ENCODE measurements around the gene TMTC2. TPM values are rescaled to one million over a fixed set of nuclear protein-coding genes. Genes with fewer than 3 reads are reported as not detected.

The TMTC2 gene
- total RNA-seq, 2 experiments from 2014 or later, result 5.1 to 6.0 TPM

- Mint-ChIP-seq H3K27ac (no peak overlapping the region), H3K9me3 (no peaks in the 10 kb centered on the region), H3K36me3 (ENCODE audit: low read depth) (no peaks in the 10 kb centered on the region), H3K4me3 (no peak overlapping the region), H3K27me3 (no peaks in the 10 kb centered on the region), H3K4me1 (no peaks in the 10 kb centered on the region)
- DNase-seq, result no peak
- CTCF ChIA-PET, result no interaction called here
- POLR2A ChIA-PET, result no interaction called here
These were observed 457.2 kb downstream of the TMTC2 start for GRCh38 chr12:83143950-83144349.

DNA sequence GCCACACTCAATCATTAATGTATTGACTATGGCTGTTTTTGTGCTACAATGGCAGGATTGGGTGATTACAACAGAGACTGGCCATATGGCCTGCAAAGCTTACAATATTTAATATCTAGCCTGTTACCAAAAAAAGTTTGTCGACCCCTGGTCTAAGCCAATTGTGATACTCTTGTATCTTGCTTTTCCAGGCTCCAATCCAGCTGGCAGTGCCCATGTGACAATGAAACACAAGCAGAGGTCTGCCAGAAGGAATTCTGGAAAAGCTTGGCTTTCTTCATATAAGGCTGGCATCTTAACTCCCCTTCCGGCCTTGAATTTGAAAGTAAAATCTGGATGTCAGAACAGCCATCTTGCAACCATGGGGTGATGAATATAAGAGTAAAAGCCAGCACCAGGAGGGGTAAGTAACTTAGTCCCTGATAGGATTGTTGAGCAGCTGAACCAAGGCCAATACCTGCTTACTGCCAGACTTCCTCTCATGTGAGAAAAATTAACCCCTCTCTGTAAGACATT lies 458.7 kb downstream of the TMTC2 start:
- no peaks in the 10 kb centered on the region for H3K4me1 Mint-ChIP-seq
- no peak overlapping the region for H3K4me3 Mint-ChIP-seq
- no peaks in the 10 kb centered on the region for H3K9me3 Mint-ChIP-seq
- DNase-seq, result no peak
- POLR2A ChIA-PET, result no interaction called here
- no peak overlapping the region for H3K27ac Mint-ChIP-seq
- no peaks in the 10 kb centered on the region for H3K36me3 Mint-ChIP-seq (ENCODE audit: low read depth)
- H3K27me3 Mint-ChIP-seq, result no peaks in the 10 kb centered on the region
- CTCF ChIA-PET, result no interaction called here

GRCh38 chr12:83147341-83147740 lies 460.6 kb downstream of the TMTC2 start:
- no peak for DNase-seq
- Mint-ChIP-seq H3K4me3 (no peak overlapping the region), H3K36me3 (ENCODE audit: low read depth) (no peaks in the 10 kb centered on the region), H3K4me1 (no peaks in the 10 kb centered on the region), H3K9me3 (no peaks in the 10 kb centered on the region), H3K27me3 (no peaks in the 10 kb centered on the region), H3K27ac (no peak overlapping the region)
- ChIA-PET POLR2A (no interaction called here), CTCF (no interaction called here)

DNA sequence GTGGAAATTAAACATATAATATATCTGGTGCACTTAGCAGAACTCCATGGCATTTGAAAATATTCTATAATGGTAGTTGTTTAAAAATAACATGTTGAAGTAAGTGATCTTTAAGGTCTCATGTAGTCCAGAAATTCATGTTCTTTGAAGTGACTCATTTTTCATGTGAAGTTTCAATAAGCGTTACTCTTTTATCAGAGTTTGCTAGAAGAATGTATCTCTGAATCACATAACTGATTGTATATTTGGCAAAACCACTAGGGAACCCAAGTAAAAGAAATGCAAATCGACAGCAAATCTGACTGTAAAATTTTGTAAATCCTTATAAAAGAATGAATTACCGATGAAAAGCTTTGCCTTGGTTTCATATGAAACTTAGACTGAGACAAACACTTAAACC lies 463.3 kb downstream of the TMTC2 start:
- ChIA-PET POLR2A (no interaction called here), CTCF (no interaction called here)
- Mint-ChIP-seq H3K27me3 (no peaks in the 10 kb centered on the region), H3K4me1 (peaks cover 3% of the 10 kb centered on the region), H3K9me3 (no peaks in the 10 kb centered on the region), H3K36me3 (ENCODE audit: low read depth) (no peaks in the 10 kb centered on the region), H3K4me3 (no peak overlapping the region), H3K27ac (no peak overlapping the region)
- DNase-seq, result no peak

GRCh38 chr12:83150465-83151189 lies 463.9 kb downstream of the TMTC2 start:
- H3K4me3 Mint-ChIP-seq, result no peak overlapping the region
- H3K27ac Mint-ChIP-seq, result no peak overlapping the region
- ChIA-PET POLR2A (no interaction called here), CTCF (no interaction called here)
- no peaks in the 10 kb centered on the region for H3K9me3 Mint-ChIP-seq
- no peaks in the 10 kb centered on the region for H3K36me3 Mint-ChIP-seq (ENCODE audit: low read depth)
- H3K27me3 Mint-ChIP-seq, result no peaks in the 10 kb centered on the region
- no peak for DNase-seq
- H3K4me1 Mint-ChIP-seq, result peaks cover 3% of the 10 kb centered on the region

GRCh38 chr12:83153177-83153576 lies 466.5 kb downstream of the TMTC2 start:
- POLR2A ChIA-PET, result no interaction called here
- CTCF ChIA-PET, result no interaction called here
- peaks cover 3% of the 10 kb centered on the region for H3K4me1 Mint-ChIP-seq
- no peak overlapping the region for H3K4me3 Mint-ChIP-seq
- no peak for DNase-seq
- H3K36me3 Mint-ChIP-seq (ENCODE audit: low read depth), result no peaks in the 10 kb centered on the region
- H3K9me3 Mint-ChIP-seq, result no peaks in the 10 kb centered on the region
- H3K27ac Mint-ChIP-seq, result no peak overlapping the region
- no peaks in the 10 kb centered on the region for H3K27me3 Mint-ChIP-seq

GRCh38 chr12:83156815-83157214 lies 470.1 kb downstream of the TMTC2 start:
- Mint-ChIP-seq H3K4me3 (no peak overlapping the region), H3K9me3 (no peaks in the 10 kb centered on the region), H3K27me3 (peaks cover 8% of the 10 kb centered on the region), H3K27ac (no peak overlapping the region), H3K36me3 (ENCODE audit: low read depth) (no peaks in the 10 kb centered on the region), H3K4me1 (peaks cover 3% of the 10 kb centered on the region)
- CTCF ChIA-PET, result no interaction called here
- no peak for DNase-seq
- POLR2A ChIA-PET, result no interaction called here

DNA sequence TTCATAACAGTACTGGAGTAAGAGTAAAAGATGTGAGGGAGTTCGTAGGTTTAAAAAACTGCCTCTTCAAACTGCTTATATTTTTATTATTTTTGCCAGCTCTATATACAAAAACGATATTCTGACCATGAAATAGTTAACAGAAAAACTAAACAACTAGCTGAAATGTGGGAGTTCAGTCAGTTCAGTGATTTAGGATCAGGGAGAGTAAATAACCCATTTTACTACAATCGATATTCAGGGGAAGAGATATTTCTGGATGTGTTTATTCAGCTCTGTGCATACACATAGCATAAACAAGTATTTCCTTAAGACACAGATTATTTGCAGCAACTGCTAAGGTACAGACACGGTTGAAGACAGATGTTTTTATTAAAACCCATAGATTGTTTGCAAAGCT lies 470.9 kb downstream of the TMTC2 start:
- H3K4me3 Mint-ChIP-seq, result no peak overlapping the region
- H3K27ac Mint-ChIP-seq, result no peak overlapping the region

DNA sequence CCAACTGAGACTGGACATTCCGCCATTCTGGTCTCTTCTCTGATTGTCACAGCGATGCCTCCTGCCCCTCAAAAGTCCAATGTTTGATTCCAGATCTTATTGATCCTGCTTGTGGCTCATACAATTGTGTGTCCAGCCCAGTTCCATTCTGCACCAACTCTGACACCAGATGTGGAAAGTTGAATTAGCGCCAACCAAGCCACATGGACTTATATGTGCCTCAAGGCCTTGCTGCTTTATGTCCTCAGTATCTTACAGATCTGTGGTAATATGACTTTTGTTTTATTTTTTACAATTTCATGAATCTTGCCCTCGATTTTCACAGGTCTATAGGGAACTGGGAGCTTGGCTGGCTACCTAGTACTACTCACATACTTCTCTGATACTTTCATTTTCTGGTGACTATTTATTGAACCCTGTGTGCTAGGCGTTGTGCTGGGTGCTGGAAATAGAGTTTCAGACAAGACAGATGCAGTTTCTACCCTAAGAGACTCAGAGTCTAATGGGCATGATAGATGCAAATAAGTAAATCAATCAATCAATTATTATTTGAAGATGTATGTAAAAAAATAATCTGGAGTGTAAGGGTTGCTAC lies 472.0 kb downstream of the TMTC2 start:
- no peak for DNase-seq
- ChIA-PET POLR2A (interaction anchor here (0.6 kb wide), 1 partner anchor 18 kb away, joined by 3 read pairs; no protein-coding TSS in a partner anchor), CTCF (no interaction called here)
- Mint-ChIP-seq H3K27me3 (peaks cover 8% of the 10 kb centered on the region), H3K4me1 (no peaks in the 10 kb centered on the region), H3K36me3 (ENCODE audit: low read depth) (no peaks in the 10 kb centered on the region), H3K9me3 (no peaks in the 10 kb centered on the region), H3K27ac (no peak overlapping the region), H3K4me3 (no peak overlapping the region)

More for the DNA sequence above, 470.9 kb downstream of the TMTC2 start:
- Mint-ChIP-seq H3K4me1 (peaks cover 2% of the 10 kb centered on the region), H3K36me3 (ENCODE audit: low read depth) (no peaks in the 10 kb centered on the region), H3K27me3 (peaks cover 8% of the 10 kb centered on the region), H3K9me3 (no peaks in the 10 kb centered on the region)
- ChIA-PET POLR2A (no interaction called here), CTCF (no interaction called here)
- no peak for DNase-seq

- no peak for DNase-seq
- ChIA-PET CTCF (no interaction called here), POLR2A (no interaction called here)
- no peaks in the 10 kb centered on the region for H3K4me1 Mint-ChIP-seq
- H3K4me3 Mint-ChIP-seq, result no peak overlapping the region
- no peaks in the 10 kb centered on the region for H3K36me3 Mint-ChIP-seq (ENCODE audit: low read depth)
- peaks cover 8% of the 10 kb centered on the region for H3K27me3 Mint-ChIP-seq
- H3K27ac Mint-ChIP-seq, result no peak overlapping the region
- H3K9me3 Mint-ChIP-seq, result no peaks in the 10 kb centered on the region
These were observed 474.8 kb downstream of the TMTC2 start for GRCh38 chr12:83161456-83161855.

DNA sequence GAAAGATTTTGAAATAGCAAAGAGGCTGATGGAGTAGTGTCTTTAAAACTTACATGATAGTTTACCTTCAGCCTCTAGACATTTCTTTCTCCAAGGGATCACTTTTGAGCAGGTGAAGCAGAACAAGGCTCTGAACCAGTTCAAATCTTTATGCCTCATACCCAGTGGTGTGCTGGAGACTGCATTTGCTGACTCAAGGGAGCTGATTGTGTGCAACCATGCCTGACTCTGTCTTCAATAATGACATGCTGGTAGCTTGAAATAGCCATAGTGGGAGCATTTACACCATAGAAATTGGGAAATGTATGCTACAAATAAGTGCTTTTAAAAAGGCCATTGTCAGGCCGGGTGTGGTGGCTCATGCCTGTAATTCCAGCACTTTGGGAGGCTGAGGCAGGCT lies 482.0 kb downstream of the TMTC2 start:
- no peaks in the 10 kb centered on the region for H3K27me3 Mint-ChIP-seq
- POLR2A ChIA-PET, result no interaction called here
- H3K36me3 Mint-ChIP-seq (ENCODE audit: low read depth), result no peaks in the 10 kb centered on the region
- CTCF ChIA-PET, result no interaction called here
- H3K9me3 Mint-ChIP-seq, result no peaks in the 10 kb centered on the region
- no peak overlapping the region for H3K27ac Mint-ChIP-seq
- DNase-seq, result no peak
- no peaks in the 10 kb centered on the region for H3K4me1 Mint-ChIP-seq
- no peak overlapping the region for H3K4me3 Mint-ChIP-seq

DNA sequence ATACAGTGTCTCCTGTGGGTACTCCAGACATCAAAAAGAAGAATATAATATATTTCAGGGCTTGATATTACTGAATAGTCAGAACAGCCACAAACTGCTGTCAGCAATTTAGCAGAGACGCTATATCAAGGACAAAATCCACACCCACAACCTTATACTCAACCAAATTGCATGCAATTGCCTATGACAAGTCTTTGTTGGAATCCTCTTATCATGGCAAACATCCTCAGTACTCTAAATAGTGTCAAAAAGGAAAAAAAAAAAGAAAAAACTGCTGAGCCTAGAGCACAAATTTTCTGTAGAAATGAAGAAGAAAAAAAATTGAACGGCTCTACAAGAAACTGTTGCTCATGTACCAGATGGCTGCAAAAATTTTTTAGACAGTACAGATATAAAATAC lies 485.7 kb downstream of the TMTC2 start:
- CTCF ChIA-PET, result no interaction called here
- POLR2A ChIA-PET, result no interaction called here
- no peak overlapping the region for H3K27ac Mint-ChIP-seq
- H3K36me3 Mint-ChIP-seq (ENCODE audit: low read depth), result no peaks in the 10 kb centered on the region
- no peaks in the 10 kb centered on the region for H3K4me1 Mint-ChIP-seq
- H3K9me3 Mint-ChIP-seq, result no peaks in the 10 kb centered on the region
- H3K4me3 Mint-ChIP-seq, result no peak overlapping the region
- no peaks in the 10 kb centered on the region for H3K27me3 Mint-ChIP-seq
- no peak for DNase-seq

- no peak overlapping the region for H3K4me3 Mint-ChIP-seq
- H3K9me3 Mint-ChIP-seq, result no peaks in the 10 kb centered on the region
- DNase-seq, result no peak
- ChIA-PET CTCF (no interaction called here), POLR2A (no interaction called here)
- H3K27ac Mint-ChIP-seq, result no peak overlapping the region
- no peaks in the 10 kb centered on the region for H3K27me3 Mint-ChIP-seq
- no peaks in the 10 kb centered on the region for H3K4me1 Mint-ChIP-seq
- no peaks in the 10 kb centered on the region for H3K36me3 Mint-ChIP-seq (ENCODE audit: low read depth)
These were observed 486.4 kb downstream of the TMTC2 start for GRCh38 chr12:83172866-83173649.

DNA sequence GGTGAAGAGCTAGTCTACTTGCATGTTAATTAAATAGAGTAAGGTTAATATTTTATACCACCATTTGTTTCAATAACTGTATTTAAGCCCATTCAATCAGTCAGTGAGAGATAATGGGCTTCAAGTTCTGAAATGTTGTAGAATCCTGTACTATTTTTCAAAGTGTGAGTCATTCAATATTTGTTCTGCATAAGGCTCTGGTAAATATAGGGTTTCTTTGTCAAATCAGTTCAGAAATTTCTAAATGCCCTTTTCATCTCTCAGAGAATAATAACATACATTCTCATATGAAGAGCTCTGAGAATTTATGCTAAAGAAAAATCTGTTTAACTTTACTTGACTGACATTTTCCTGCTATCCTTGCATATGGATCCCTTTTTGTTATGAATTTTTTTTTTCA lies 493.3 kb downstream of the TMTC2 start:
- H3K9me3 Mint-ChIP-seq, result no peaks in the 10 kb centered on the region
- CTCF ChIA-PET, result no interaction called here
- POLR2A ChIA-PET, result no interaction called here
- no peak for DNase-seq
- peaks cover 2% of the 10 kb centered on the region for H3K27me3 Mint-ChIP-seq
- H3K27ac Mint-ChIP-seq, result no peak overlapping the region
- no peak overlapping the region for H3K4me3 Mint-ChIP-seq
- no peaks in the 10 kb centered on the region for H3K4me1 Mint-ChIP-seq
- no peaks in the 10 kb centered on the region for H3K36me3 Mint-ChIP-seq (ENCODE audit: low read depth)

All from activated CD4-positive, alpha-beta memory T cell treated with anti-CD3 and anti-CD28 coated beads, Interleukin-2, amount 10 ng/mL, durations not matched to agents 7 days and 5 days (primary cell).